SK-N-DZ (cell line): ENCODE data around the gene IL15RA.
"Not testable (repeated sequence)": the region's sequence is repeated elsewhere in the genome, so short reads cannot be mapped to it uniquely, and the experiment has no call there.

Experiments used
- DNase-seq: peaks from one replicate; pipeline ENCODE4 v3.0.0-alpha.2; 2015; ENCODE audit warnings: low spot score

Gene IL15RA

DNA sequence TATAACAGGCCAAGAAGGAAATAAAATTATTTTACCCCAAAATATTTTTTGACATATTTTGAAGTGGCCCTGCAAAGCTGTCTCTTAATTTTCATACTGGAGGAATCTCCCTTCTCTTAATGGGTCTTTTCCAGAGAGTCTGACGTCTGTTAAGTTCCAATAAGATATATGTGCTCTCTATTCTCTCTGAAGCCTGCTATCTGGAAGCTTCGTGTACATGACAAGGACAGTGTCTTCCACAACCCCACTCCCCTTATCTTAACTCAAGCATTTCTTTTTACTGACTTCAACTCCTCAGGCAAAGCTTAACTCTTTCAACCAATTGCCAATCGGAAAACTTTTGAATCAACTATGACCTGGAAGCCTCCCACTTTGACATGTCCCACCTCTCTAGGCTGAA is 29.2 kb upstream of the IL15RA start:
- DNase-seq = no peak

DNA sequence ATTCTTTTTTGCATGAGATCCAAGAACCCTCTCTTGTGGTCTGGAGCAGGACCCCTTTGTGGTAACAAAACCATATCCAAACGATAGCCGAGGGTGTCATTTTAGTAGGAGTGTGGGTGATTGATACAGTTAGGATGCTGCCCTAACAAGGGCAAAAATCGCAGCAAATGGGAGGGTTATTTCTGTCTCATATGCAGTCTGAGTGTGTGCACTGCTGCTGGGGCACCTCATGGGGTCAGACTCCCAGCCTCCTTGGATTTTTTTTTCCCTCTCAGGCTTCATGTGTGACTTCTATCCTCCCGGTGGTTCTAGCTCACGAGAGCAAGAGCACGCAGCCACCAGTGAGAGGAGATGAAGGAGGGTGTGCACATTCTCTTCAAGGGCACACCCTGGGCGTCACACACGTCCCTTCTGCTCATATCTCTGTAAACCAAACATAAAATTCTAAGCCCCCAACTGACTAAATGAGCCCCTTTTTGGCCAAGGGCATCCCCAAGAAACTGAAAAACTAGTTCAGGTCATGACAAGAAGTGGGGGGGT is 28.6 kb upstream of the IL15RA start:
- DNase-seq = no peak

GRCh38 chr10:6005161-6005804 is 27.9 kb upstream of the IL15RA start:
- DNase-seq = not testable (repeated sequence)

DNA sequence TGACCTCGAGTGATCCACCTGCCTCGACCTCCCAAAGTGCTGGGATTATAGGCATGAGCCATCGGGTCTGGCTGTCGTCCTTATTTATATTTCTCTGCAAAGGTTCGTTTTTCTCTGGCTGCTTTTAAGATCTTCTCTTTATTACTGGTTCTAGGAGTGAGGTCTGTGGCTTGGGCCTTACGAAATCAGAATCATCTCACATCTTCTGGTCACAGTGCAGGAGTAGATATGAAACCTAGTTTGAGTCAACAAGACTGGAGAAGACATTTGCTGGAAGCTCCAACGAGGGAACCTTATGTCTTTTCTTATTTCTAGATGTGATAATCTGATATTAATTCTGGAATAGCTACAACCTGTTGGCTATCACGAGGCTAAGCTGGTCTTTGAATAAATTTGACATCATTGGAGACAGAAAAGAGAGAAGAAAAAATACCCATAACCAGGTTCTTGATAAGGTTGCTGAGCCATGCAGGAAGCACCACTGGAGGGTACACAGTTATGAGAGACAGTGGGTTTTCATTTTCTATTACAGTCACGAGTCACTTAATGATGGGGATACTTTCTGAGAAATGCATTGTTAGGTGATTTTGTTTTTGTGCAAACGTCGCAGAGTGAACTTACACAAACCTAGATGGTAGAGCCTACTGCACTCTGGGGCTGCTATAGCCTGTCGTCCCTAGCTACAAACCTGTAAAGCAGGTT is 25.6 kb upstream of the IL15RA start:
- DNase-seq = no peak

DNA sequence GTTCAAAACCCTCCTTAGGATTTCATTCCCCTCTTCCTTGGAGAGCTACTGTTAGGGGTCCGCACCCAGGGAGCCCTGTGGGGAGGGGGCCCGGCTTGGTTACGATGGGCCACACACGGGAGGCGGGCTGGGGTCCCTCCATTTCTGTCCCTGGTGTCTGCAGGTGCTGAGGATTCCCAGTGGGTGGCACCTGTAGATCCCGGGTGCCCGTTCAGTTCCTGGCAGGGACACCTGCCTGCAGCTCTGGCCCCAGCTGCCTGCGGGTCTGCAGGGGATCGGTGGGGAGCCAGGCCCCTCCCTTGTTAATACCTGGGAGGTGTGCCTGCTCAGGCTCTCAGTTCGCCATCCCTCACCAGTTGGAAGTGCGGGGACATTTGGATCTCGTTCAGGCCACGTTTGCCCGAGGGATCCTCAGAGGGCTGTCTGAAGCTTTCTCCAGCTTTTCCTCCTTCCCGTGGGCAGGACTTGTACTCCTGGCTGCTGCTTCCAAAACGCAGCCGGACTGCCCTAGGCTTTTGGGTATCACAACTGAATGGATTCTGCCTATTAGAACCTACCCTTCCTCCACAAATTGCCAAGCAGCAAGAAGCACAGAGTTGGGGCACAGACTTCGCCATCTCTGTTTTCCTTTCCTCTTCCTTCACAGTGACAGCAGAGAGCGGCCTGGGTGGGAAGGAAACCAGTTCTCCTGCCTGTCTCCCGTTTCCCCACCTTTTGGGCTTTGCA is 22.3 kb upstream of the IL15RA start:
- no peak for DNase-seq

- no peak for DNase-seq
Observed at GRCh38 chr10:5996696-5997095, 19.4 kb upstream of the IL15RA start.

DNA sequence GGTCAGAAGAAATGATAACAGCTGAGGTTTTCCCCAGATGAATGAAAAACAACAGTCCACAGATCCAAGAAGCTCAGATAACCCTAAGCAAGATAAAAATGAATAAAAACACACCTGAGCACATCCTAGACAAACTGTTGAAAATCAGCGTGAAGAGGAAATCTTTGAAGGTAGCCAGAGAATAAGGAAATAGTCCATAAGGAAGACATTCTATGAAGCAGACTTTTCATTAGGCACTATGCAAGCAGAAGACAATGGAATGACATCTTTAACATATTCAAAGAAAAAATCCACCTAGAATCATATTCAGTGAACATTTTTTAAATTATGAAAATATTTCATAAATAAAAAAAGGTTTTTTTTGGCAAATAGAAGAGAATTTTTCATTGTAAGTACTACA is 15.1 kb upstream of the IL15RA start:
- DNase-seq = no peak

DNA sequence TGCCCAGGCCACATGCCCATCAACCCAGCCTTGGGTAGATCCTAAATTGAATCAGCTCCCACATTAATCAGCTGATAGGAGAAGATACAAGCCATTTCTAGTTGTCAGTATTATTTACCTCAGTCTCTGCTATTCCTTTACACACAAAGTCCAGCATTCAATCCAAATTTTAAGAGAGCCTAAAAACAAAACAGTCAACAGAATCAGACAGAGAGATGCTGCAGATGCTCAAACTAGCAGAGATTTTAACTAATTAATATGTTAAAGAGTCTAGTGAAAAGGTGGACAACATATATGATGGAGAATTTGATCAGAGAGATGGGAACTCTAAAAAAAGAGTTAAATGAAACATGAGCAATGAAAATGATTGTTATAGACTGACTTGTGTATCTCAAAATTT is 14.4 kb upstream of the IL15RA start:
- DNase-seq = no peak

GRCh38 chr10:5989756-5990155 is 12.4 kb upstream of the IL15RA start:
- DNase-seq = no peak

- no peak for DNase-seq
Observed at GRCh38 chr10:5988336-5988920, 11.1 kb upstream of the IL15RA start.

DNA sequence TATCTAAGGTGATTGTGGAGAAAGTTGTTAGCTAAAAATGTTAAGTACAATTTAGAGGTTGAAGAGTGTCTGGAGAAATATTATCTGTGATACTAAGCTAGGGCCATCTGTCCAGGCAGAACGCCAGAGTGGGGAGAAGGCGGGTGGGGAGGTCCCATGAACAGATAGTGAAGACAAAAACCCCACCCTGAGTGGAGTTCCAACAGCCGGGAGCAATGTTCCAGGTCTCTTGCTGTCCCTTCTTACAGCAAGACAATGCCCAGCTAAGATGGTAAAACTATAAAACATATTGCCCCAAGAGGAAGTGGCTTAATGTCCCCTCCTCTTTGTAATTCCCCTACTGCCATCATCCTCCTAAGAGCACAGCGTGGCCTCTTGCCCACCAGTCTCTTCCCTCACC is 10.4 kb upstream of the IL15RA start:
- DNase-seq = no peak

DNA sequence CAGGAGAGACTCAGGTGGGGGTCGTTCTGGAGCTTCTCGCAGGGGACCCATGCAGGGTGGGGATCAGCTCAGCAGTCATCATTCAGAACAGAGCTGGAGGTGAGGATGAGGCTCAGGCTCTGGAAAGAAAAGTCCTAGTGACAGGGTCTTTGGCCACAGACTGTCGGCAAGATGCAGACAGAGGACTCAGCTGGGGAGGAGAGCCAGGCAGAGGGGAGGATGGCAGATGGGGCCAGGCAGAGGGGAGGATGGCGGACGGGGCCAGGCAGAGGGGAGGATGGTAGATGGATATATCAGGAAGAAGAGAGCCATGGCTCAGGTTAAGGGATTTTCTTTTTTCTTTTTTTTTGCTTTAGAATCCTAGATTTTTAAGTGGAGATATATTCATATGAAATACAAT is 7.7 kb upstream of the IL15RA start:
- no peak for DNase-seq

DNA sequence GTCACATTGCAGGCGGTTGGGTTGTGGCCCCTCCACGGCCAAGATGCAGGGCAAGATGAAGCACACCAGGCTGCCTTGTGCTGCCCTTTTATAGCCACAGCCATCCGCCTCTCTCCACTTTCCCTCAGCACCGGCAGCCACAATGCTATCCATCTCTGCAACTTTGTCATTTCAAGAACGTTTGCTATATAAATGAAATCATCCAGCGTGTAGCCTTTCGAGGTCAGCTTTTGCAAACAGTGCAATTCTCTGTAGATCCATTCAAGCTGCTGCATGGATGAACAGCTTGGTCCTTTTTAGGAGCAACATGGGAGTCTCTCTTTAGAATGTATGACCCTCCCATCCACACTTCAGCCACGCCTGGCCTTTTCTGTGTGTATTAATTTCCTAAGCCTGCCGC is 6.4 kb upstream of the IL15RA start:
- no peak for DNase-seq

- DNase-seq = no peak
Observed at GRCh38 chr10:5981529-5981928, 4.2 kb upstream of the IL15RA start.

GRCh38 chr10:5978230-5978489 is 817 bp upstream of the IL15RA start:
- DNase-seq = no peak

GRCh38 chr10:5976512-5977470 is 552 bp downstream of the IL15RA start:
- DNase-seq = no peak

DNA sequence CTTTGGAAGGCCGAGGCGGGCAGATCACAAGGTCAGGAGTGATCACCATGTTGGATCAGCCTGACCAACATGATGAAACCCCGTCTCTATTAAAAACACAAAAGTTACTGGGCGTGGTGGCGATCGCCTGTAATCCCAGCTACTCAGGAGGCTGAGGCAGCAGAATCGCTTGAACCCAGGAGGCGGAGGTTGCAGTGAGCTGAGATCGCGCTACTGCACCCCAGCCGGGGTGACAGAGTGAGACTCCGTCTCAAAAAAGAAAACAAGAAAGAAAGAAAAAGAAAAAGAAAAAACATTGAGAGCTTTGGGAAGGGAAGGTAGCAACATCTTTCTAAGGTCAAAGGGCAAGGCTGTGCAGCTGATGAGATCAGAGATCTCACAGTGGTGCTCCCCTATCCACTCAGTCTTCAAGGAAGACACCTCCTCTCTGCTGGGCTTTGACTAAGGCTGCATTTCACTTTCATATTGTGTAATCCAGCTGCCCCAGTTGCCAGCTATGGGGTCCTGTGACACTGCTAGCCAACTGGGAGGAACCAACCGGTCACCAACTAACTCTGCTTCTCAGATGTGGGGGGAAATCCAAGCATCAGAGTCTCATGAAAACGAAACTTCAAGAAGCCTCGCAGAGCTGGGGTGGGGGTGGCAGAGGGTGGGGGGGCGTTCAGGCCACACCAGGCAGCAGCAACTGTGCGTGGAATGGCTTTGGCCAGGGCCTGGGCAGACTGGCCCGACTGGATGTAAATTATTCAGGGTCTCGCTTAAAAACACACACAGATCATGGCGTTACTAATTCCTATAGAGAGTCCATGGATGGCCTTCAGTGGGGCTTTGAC is 1.5 kb downstream of the IL15RA start:
- no peak for DNase-seq

DNA sequence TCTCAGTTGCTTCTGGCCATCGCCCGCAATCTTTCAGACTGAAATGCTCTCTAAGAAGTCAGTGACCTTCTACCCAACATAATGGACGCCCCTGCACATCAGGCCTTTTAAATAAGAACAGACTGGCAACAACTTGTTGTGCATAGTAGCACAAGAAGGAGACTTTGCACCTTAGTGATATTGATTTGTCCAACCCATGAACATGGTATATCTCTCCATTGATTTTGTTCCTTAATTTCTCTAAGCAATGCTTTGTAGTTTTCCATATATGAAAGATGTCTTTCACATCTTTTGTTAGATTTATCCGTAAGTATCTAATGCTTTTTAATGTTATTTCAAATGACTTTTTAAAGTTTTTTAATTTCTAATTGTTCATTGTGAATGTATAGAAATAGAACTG is 4.3 kb downstream of the IL15RA start:
- no peak for DNase-seq

- DNase-seq = no peak
Observed at GRCh38 chr10:5971886-5972285, 5.5 kb downstream of the IL15RA start.

GRCh38 chr10:5971315-5971832 is 6.0 kb downstream of the IL15RA start:
- DNase-seq = no peak
